ENCODE results near the gene SLC6A17. TPM values are rescaled to one million over a fixed set of nuclear protein-coding genes. Genes with fewer than 3 reads are reported as not detected.

The SLC6A17 gene
- total RNA-seq, 1 experiment from 2014 or later, result 0.17 TPM

GRCh38 chr1:110250008-110250407 is 99.7 kb downstream of the SLC6A17 start:
- H3K9ac ChIP-seq (ENCODE audit: extremely low read depth, insufficient read length, low read length), result no peak overlapping the region
- H4K20me1 ChIP-seq (ENCODE audit: control insufficient read depth, insufficient read depth, insufficient read length), result no peaks in the 10 kb centered on the region
- H3K23me2 ChIP-seq (ENCODE audit: insufficient read length, low read depth, low read length, poor library complexity, severe bottlenecking), result no peaks in the 10 kb centered on the region
- no peaks in the 10 kb centered on the region for H3K4me1 ChIP-seq (ENCODE audit: insufficient read depth, low read length)
- no peaks in the 10 kb centered on the region for H3K27me3 ChIP-seq (ENCODE audit: insufficient read depth, low read length)
- H4K8ac ChIP-seq (replicated peaks; ENCODE audit: insufficient read length, low read depth, low read length), result no peak overlapping the region
- H2BK5ac ChIP-seq (ENCODE audit: insufficient read length, low read length), result no peak overlapping the region
- DNase-seq, result no peak
- no peaks in the 10 kb centered on the region for H3K79me1 ChIP-seq (ENCODE audit: insufficient read depth, low read depth, low read length, poor library complexity, severe bottlenecking)
- H3K4me2 ChIP-seq (ENCODE audit: insufficient read depth, insufficient read length, low read length), result no peak overlapping the region
- Mint-ChIP-seq H3K27me3 (ENCODE audit: low read depth) (peaks cover 11% of the 10 kb centered on the region), H3K9me3 (no peaks in the 10 kb centered on the region), H3K27ac (no peak overlapping the region), H3K4me3 (no peak overlapping the region), H3K36me3 (ENCODE audit: insufficient read depth in 1 of 3, low read depth in 3 of 3) (no peaks in the 10 kb centered on the region), H3K4me1 (peaks cover 3% of the 10 kb centered on the region in 2 experiments)
- H3T11ph ChIP-seq (ENCODE audit: low read length), result no peak overlapping the region
- no peak overlapping the region for H2BK20ac ChIP-seq (ENCODE audit: low read depth, low read length, poor library complexity, severe bottlenecking)
- H3K23ac ChIP-seq (ENCODE audit: insufficient read length, low read depth, low read length), result no peak overlapping the region
- no peak for TF ChIP-seq CTCF (conservative IDR thresholded peaks at IDR 0.05)
- H3K14ac ChIP-seq (ENCODE audit: insufficient read depth, low read length), result no peak overlapping the region
- no peak overlapping the region for H4K91ac ChIP-seq (ENCODE audit: insufficient read length, low read depth, low read length)
- H3K9me3 ChIP-seq (ENCODE audit: control insufficient read depth, low read depth, low read length), result no peaks in the 10 kb centered on the region
- H4K5ac ChIP-seq (ENCODE audit: insufficient read length, low read depth, low read length), result no peak overlapping the region
- H3K4ac ChIP-seq (ENCODE audit: low read depth, low read length), result no peak overlapping the region
- no peak overlapping the region for H2AFZ ChIP-seq (ENCODE audit: low read length)
- H2BK15ac ChIP-seq (ENCODE audit: low read depth, low read length), result no peak overlapping the region
- no peaks in the 10 kb centered on the region for H3K79me2 ChIP-seq (ENCODE audit: insufficient read depth, low read length)
- no peak overlapping the region for H2BK12ac ChIP-seq (ENCODE audit: insufficient read length, low read depth, low read length)
- no peak overlapping the region for H3K18ac ChIP-seq (ENCODE audit: insufficient read length, low read depth, low read length)
- H2AK5ac ChIP-seq (ENCODE audit: insufficient read length, low read length), result no peak overlapping the region
- no peak overlapping the region for H3K27ac ChIP-seq (ENCODE audit: insufficient read length, low read depth, low read length)
- no peak overlapping the region for H2BK120ac ChIP-seq (ENCODE audit: low read depth, low read length, poor library complexity, severe bottlenecking)
- no peak overlapping the region for H3K56ac ChIP-seq (ENCODE audit: insufficient read length, low read depth, low read length)
- WGBS (ENCODE audit: extremely low coverage, insufficient read length, low lambda C conversion rate), result no CpG with 5 or more reads among the region's 4 CpGs

Data from H9 (cell line).